ENCODE results near the gene ECSIT.

DNA sequence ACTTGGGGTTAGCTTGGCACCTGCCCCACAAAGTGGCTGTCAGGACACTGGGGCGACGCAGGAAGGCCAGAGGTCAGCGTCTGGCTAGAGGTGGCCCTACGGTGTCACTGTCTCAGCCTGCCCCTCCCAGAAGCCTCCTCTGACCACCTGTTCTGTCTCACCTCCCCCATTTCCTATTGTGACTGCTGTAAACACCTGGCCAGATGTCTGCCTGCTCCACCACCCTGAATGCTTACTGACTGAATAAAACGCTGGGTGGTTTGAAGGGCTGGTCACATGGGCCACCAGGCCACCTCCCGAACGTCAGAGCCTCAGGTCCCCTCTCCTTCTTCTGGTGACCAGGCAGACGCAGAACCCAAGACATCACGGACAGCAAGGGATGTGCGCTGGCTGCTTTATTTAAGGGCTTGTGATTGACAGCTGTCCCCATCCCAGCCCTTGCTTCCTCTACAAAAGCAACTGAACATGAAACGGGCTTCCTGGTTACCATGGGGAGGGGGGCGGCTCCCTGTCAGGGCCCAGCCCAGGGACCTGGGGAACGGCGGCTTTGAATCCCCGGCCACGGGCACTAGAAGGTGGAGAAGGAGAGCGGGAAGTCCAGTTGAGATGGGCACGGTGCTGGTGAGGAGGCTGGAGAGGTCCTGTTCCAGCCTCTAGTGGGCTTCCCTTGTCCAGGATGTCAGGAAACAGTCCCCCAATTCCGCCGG is 23.9 kb upstream of the ECSIT start:
- TF ChIP-seq, protein P1, sequence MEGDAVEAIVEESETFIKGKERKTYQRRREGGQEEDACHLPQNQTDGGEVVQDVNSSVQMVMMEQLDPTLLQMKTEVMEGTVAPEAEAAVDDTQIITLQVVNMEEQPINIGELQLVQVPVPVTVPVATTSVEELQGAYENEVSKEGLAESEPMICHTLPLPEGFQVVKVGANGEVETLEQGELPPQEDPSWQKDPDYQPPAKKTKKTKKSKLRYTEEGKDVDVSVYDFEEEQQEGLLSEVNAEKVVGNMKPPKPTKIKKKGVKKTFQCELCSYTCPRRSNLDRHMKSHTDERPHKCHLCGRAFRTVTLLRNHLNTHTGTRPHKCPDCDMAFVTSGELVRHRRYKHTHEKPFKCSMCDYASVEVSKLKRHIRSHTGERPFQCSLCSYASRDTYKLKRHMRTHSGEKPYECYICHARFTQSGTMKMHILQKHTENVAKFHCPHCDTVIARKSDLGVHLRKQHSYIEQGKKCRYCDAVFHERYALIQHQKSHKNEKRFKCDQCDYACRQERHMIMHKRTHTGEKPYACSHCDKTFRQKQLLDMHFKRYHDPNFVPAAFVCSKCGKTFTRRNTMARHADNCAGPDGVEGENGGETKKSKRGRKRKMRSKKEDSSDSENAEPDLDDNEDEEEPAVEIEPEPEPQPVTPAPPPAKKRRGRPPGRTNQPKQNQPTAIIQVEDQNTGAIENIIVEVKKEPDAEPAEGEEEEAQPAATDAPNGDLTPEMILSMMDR (IDR thresholded peaks at IDR 0.05) = no peak
- no peak for TF ChIP-seq POLR2A (IDR thresholded peaks at IDR 0.05)
